ENCODE results near the gene NUDT14.

DNA sequence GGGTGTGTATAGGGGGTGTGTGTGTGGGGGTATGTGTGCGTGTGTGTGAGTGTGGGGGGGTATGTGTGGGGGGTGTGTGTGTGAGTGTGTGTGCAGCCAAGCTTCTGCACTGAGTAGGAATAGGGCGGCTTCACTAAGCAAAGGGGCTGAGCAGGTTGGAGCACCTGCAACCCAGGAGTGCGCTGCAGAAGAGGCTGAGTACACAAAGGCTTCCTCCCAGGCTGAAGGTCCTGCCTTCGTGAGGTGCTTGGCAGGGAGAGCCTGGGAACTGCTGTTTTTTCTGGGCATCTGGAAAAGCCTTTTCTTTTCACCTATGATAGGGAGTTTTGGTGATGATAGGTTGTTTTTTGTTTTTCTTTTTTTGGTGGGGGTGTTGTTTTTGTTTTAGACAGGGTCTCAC lies 6.0 kb upstream of the NUDT14 start:
- TF ChIP-seq, protein P1, sequence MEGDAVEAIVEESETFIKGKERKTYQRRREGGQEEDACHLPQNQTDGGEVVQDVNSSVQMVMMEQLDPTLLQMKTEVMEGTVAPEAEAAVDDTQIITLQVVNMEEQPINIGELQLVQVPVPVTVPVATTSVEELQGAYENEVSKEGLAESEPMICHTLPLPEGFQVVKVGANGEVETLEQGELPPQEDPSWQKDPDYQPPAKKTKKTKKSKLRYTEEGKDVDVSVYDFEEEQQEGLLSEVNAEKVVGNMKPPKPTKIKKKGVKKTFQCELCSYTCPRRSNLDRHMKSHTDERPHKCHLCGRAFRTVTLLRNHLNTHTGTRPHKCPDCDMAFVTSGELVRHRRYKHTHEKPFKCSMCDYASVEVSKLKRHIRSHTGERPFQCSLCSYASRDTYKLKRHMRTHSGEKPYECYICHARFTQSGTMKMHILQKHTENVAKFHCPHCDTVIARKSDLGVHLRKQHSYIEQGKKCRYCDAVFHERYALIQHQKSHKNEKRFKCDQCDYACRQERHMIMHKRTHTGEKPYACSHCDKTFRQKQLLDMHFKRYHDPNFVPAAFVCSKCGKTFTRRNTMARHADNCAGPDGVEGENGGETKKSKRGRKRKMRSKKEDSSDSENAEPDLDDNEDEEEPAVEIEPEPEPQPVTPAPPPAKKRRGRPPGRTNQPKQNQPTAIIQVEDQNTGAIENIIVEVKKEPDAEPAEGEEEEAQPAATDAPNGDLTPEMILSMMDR (IDR thresholded peaks at IDR 0.05), result no peak
- no peak for TF ChIP-seq POLR2A (IDR thresholded peaks at IDR 0.05)
